Right atrium auricular region (tissue), 2 donors: ENCODE data around the gene DGUOK. TPM values are rescaled to one million over a fixed set of nuclear protein-coding genes. Genes with fewer than 3 reads are reported as not detected.
"Not testable (repeated sequence)": the region's sequence is repeated elsewhere in the genome, so short reads cannot be mapped to it uniquely, and the experiment has no call there.

ENCODE experiments used
- DNase-seq: peaks from one replicate; pipeline ENCODE4 v3.0.0-alpha.2; 2019; ENCODE audit warnings: low spot score
- H3K27ac ChIP-seq, 2 donors: fragments of 200-600 bp; sonication (generic); 1 replicate in 1 of 2; 2 replicates in 1 of 2; pipeline ENCODE4 v1.5.1; 2016 to 2019
- H3K27me3 ChIP-seq, 2 donors: fragments of 200-600 bp; sonication (generic); one replicate each; pipeline versions ENCODE4 v1.5.1 to v1.6.0; 2017 to 2019
- H3K36me3 ChIP-seq: fragments of 200-600 bp; sonication (generic); one replicate; pipeline ENCODE4 v1.5.1; 2016
- H3K4me1 ChIP-seq, 2 donors: fragments of 200-600 bp; sonication (generic); one replicate each; pipeline versions ENCODE4 v1.5.1 to v1.6.0; 2017 to 2019
- H3K4me3 ChIP-seq, 2 donors: fragments of 200-600 bp; sonication (generic); 1 replicate in 1 of 2; 2 replicates in 1 of 2; pipeline ENCODE4 v1.5.1; 2017 to 2019; ENCODE audit warnings: mild to moderate bottlenecking in 1 of 2, moderate library complexity in 1 of 2
- H3K9me3 ChIP-seq, 2 donors: fragments of 200-600 bp; sonication (generic); one replicate each; pipeline ENCODE4 v1.5.1; 2019
- total RNA-seq, 2 donors: library from RNA; depleted of rRNA; stranded (reverse); fragments of >200 nt; gene quantifications; one replicate each; pipeline ENCODE4 v1.1.0, GENCODE V29; 2016
- TF ChIP-seq, protein P1 (sequence below), 2 donors: fragments of 200-600 bp; sonication (generic); IDR thresholded peaks; one replicate each; pipeline ENCODE4 v1.5.1; 2019; ENCODE audit warnings: antibody characterized with exemption in 2 of 2

The DGUOK gene
- 10 to 100 TPM; 33.7 to 36.2 TPM for total RNA-seq

DNA sequence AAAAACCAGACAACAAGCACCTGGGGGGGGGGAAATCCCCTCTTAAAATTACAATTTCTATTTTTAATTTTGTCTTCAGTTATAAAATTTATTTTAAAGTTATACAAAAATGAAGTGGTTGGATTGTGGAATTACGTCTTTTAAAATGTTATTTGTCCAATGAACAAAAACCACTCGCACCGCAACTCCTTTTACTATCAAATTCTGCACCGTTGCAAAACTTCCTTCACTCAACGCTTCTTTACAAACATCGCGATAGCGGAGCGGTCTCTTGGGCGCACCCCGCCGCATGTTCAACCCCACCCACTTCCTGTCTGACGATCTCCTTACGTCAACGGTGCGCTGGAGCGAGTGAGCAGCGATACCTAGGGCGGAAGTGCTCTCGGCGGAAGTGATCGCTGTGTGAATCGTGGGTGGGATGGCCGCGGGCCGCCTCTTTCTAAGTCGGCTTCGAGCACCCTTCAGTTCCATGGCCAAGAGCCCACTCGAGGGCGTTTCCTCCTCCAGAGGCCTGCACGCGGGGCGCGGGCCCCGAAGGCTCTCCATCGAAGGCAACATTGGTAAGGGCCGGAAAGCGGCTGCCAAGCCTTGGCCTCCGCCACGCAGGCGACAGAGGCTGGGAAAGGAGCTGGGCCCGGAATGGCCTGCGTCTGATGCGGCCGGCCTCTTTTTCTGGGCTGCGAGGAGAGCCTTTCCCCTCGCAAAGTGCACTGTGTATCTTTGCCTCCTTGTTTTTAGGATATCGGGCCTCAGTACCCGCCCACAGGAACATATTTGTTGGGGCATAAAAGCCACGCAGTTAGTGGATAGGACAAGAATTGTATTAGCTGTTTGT, at the start of gene DGUOK:
TSS of gene DGUOK (plus strand) at position 388 of the 835 bp plus-strand sequence. CDS start at position 419, 31 bp downstream.
- H3K9me3 ChIP-seq, result no peaks in the 10 kb centered on the region
- no peaks in the 10 kb centered on the region for H3K27me3 ChIP-seq
- peak within 1 kb of the TSS; percentile 97 for H3K27ac ChIP-seq
- peak within 1 kb of the TSS; percentile 72 to 79 for H3K4me3 ChIP-seq
- peaks cover 0 to 44% of the 10 kb centered on the region in 2 donors for H3K4me1 ChIP-seq
- peak; percentile 99 for DNase-seq
- H3K36me3 ChIP-seq, result no peaks in the 10 kb centered on the region
- TF ChIP-seq, protein P1, sequence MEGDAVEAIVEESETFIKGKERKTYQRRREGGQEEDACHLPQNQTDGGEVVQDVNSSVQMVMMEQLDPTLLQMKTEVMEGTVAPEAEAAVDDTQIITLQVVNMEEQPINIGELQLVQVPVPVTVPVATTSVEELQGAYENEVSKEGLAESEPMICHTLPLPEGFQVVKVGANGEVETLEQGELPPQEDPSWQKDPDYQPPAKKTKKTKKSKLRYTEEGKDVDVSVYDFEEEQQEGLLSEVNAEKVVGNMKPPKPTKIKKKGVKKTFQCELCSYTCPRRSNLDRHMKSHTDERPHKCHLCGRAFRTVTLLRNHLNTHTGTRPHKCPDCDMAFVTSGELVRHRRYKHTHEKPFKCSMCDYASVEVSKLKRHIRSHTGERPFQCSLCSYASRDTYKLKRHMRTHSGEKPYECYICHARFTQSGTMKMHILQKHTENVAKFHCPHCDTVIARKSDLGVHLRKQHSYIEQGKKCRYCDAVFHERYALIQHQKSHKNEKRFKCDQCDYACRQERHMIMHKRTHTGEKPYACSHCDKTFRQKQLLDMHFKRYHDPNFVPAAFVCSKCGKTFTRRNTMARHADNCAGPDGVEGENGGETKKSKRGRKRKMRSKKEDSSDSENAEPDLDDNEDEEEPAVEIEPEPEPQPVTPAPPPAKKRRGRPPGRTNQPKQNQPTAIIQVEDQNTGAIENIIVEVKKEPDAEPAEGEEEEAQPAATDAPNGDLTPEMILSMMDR (IDR thresholded peaks at IDR 0.05), result peak in 1 of 2 donors; percentile 13

DNA sequence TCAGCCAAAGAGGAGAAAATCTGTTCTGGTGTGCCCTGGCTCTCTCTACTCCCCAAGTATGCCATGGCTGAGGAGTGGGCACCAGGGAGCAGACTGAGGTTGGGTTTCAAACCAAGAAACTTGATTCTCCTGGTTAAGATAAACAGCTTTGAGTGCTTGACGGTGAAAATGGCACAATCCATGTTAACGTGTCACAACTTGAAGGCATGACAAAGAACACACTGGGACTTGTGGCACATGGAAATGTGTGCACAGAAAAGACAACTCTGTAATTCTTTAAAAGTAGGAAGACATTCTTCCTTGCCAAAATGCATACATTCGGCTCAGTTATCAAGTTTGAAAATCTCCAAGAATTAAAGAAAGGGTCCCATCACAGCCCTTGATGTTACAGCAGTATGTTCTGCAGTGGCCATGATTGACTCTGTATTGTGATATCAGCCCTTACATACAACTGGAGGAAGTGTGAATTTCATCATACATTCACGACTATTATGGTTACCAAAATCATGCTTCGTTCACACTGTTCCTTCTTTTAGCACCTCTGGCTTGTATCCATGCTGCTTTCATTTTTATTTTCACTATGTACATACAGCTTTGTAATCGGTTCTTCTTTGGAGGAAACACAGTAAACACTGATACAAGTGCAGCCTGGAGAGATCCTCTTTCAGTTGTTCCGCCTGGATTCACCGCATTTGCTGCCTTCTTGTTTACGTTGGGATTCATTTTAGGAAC, 49.4 kb upstream of the DGUOK start:
- Histone ChIP-seq H3K9me3 (no peaks in the 10 kb centered on the region), H3K4me1 (no peaks in the 10 kb centered on the region), H3K27me3 (no peaks in the 10 kb centered on the region), H3K36me3 (no peaks in the 10 kb centered on the region), H3K4me3 (no peak overlapping the region), H3K27ac (no peak overlapping the region)
- no peak for DNase-seq
- TF ChIP-seq, protein P1 (IDR thresholded peaks at IDR 0.05), result no peak

DNA sequence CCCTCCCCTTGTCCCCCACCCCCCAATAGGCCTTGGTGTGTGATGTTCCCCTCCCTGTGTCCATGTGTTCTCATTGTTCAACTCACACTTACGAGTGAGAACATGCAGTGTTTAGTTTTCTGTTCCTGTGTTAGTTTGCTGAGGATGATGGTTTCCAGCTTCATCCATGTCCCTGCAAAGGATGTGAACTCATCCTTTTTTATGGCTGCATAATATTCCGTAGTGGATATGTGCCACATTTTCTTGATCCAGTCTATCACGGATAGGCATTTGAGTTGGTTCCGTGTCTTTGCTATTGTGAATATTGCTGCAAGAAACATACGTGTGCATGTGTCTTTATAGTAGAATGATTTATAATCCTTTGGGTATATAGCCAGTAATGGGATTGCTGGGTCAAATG, 48.7 kb upstream of the DGUOK start:
- not testable (repeated sequence) for H3K36me3 ChIP-seq, H3K27ac ChIP-seq

DNA sequence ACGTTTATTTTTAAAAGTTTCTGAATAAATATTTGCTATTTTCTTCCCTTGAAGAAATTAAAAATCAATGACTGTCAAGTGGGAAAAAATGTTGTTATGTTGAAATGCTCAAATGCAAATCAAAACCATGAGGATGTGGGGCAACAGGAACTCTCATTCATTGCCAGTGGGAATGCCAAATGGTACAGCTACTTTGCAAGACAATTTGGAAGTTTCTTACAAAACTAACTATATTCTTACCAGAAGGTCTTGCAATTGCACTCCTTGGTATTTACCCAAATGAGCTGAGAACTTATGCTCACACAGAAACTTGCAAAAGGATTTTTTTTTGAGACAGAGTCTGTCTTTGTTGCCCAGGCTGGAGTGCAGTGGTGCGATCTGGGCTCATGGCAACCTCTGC, 41.3 kb upstream of the DGUOK start:
- no peaks in the 10 kb centered on the region for H3K27me3 ChIP-seq
- TF ChIP-seq, protein P1 (IDR thresholded peaks at IDR 0.05), result no peak
- no peaks in the 10 kb centered on the region for H3K4me1 ChIP-seq
- no peak overlapping the region for H3K27ac ChIP-seq
- H3K36me3 ChIP-seq, result no peaks in the 10 kb centered on the region
- H3K9me3 ChIP-seq, result no peaks in the 10 kb centered on the region
- DNase-seq, result no peak
- no peak overlapping the region for H3K4me3 ChIP-seq

More for the DNA sequence above, 48.7 kb upstream of the DGUOK start:
- not testable (repeated sequence) for H3K4me3 ChIP-seq, H3K27me3 ChIP-seq, H3K4me1 ChIP-seq, DNase-seq, H3K9me3 ChIP-seq

DNA sequence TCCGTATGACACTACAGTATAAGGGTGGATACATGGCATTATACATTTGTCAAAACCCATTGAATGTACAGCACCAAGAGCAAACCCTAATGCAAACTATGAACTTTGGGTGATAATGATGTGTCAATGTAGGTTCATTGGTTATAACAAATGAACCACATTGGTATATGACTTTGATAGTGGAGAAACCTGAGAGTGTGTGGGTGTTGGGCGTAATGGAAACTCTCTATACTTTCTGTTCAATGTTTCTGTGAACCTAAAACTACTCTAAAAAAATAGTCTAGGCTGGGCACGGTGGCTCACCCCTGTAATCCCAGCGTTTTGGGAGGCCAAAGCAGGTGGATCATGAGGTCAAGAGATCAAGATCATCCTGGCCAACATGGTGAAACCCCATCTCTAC, 40.3 kb upstream of the DGUOK start:
- TF ChIP-seq, protein P1 (IDR thresholded peaks at IDR 0.05), result no peak

DNA sequence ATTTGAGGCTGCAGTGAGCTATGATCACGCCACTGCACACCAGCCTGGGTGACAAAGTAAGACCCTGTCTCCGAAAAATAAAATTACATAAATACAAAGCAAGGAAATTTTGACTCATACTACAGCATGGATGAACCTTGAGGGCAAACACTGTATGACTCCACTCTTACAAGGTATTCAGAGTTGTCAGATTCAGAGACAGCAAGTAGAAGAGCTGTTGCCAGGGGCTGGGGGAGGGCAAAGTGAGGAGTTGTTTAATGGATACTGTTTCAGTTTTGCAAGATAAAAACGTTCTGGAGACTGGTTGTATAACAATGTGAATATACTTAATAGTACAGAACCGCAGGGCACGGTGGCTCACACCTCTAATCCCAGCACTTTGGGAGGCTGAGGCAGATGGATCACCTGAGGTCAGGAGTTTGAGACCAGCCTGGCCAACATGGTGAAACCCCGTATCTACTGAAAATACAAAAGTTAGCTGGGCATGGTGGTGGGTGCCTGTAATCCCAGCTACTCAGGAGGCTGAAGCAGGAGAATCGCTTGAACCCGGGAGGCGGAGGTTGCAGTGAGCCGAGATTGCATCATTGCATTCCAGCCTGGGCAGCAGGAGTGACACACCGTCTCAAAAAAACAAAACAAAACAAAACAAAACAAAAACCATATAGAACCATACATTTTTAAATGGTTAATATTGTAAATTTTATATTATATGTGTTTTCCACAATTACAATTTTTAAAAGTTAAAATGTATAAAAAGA, 38.9 kb upstream of the DGUOK start:
- not testable (repeated sequence) for H3K9me3 ChIP-seq, H3K4me1 ChIP-seq, H3K36me3 ChIP-seq, H3K27me3 ChIP-seq, H3K27ac ChIP-seq, DNase-seq, H3K4me3 ChIP-seq

More for the DNA sequence above, 40.3 kb upstream of the DGUOK start:
- Histone ChIP-seq H3K4me3 (no peak overlapping the region), H3K9me3 (no peaks in the 10 kb centered on the region), H3K27ac (no peak overlapping the region), H3K27me3 (no peaks in the 10 kb centered on the region), H3K4me1 (no peaks in the 10 kb centered on the region), H3K36me3 (no peaks in the 10 kb centered on the region)
- no peak for DNase-seq
